ENCODE measurements around the gene MTG1. TPM values are rescaled to one million over a fixed set of nuclear protein-coding genes. Genes with fewer than 3 reads are reported as not detected.

The MTG1 gene
- total and polyA plus RNA-seq, 3 donors from 2014 or later: 72.9 to 84.8 (median 76.1) TPM

DNA sequence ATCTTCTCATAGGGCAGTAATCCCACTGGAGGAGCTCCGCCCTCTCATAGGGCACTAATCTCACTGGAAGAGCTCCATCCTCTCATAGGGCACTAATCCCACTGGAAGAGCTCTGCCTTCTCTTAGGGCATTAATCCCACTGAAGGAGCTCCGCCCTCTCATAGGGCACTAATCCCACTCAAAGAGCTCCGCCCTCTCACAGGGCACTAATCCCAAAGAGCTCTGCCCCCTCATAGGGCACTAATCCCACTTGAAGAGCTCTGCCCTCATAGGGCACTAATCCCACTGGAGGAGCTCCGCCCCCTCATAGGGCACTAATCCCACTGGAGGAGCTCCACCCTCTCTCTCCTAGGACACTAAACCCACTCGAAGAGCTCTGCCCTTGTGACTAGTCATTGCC, 32.7 kb upstream of the MTG1 start:
- 30 to 81% methylated on average over 1 to 5 of the region's 5 CpGs for WGBS, 2 donors
- no peak for DNase-seq
- H3K4me3 ChIP-seq: no peak overlapping the region
- H3K4me1 ChIP-seq: peaks cover 9% of the 10 kb centered on the region
- H3K9me3 ChIP-seq: no peaks in the 10 kb centered on the region
- no peaks in the 10 kb centered on the region for H3K27me3 ChIP-seq
- TF ChIP-seq, protein P1, sequence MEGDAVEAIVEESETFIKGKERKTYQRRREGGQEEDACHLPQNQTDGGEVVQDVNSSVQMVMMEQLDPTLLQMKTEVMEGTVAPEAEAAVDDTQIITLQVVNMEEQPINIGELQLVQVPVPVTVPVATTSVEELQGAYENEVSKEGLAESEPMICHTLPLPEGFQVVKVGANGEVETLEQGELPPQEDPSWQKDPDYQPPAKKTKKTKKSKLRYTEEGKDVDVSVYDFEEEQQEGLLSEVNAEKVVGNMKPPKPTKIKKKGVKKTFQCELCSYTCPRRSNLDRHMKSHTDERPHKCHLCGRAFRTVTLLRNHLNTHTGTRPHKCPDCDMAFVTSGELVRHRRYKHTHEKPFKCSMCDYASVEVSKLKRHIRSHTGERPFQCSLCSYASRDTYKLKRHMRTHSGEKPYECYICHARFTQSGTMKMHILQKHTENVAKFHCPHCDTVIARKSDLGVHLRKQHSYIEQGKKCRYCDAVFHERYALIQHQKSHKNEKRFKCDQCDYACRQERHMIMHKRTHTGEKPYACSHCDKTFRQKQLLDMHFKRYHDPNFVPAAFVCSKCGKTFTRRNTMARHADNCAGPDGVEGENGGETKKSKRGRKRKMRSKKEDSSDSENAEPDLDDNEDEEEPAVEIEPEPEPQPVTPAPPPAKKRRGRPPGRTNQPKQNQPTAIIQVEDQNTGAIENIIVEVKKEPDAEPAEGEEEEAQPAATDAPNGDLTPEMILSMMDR (IDR thresholded peaks at IDR 0.05): no peak
- TF ChIP-seq POLR2A (IDR thresholded peaks at IDR 0.05): no peak
- H3K36me3 ChIP-seq (ENCODE audit: low read depth, missing control alignments): no peaks in the 10 kb centered on the region
- intact Hi-C loops (cut with DNase I; ENCODE audit: low total_unique reads): no loop called here
- no peak overlapping the region for H3K27ac ChIP-seq

DNA sequence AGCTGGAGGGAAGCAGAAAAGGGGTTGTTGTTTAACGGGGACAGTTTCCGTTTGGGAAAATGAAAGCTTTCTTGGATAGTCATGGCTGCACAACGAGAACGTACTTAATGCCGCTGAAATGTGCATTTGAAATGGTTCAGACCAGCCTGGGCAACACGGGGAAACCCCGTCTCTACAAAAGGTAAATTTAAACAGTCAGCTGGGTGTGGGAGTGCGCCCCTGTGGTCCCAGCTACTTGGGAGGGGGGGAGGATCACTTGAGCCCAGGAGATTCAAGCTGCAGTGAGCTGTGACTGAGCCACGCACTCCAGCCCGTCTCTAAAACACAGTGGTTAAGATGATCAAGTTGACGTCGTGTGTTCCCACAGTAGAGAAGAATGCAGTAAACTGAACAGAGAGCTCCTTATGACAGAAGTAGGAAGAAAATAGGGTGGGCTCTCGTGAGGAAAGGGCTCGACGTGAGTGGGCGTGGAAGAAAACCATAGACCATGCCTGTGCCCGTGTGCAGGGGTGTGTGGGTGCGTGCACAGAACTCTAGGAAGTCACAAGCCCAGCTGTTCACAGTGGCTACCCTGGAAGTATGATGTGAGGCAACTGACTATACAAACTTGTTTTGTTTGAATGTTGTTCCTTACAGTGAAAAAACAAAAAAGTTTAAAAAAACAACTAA, 32.0 kb upstream of the MTG1 start:
- 78 to 82% methylated on average over 18 of the region's 18 CpGs for WGBS, 2 donors
- Histone ChIP-seq H3K9me3 (no peaks in the 10 kb centered on the region), H3K36me3 (ENCODE audit: low read depth, missing control alignments) (no peaks in the 10 kb centered on the region), H3K4me1 (peaks cover 7% of the 10 kb centered on the region), H3K4me3 (no peak overlapping the region), H3K27me3 (no peaks in the 10 kb centered on the region), H3K27ac (no peak overlapping the region)
- TF ChIP-seq, protein P1 (IDR thresholded peaks at IDR 0.05): no peak
- no peak for TF ChIP-seq POLR2A (IDR thresholded peaks at IDR 0.05)
- no peak for DNase-seq
- intact Hi-C loops (cut with DNase I; ENCODE audit: low total_unique reads): no loop called here

DNA sequence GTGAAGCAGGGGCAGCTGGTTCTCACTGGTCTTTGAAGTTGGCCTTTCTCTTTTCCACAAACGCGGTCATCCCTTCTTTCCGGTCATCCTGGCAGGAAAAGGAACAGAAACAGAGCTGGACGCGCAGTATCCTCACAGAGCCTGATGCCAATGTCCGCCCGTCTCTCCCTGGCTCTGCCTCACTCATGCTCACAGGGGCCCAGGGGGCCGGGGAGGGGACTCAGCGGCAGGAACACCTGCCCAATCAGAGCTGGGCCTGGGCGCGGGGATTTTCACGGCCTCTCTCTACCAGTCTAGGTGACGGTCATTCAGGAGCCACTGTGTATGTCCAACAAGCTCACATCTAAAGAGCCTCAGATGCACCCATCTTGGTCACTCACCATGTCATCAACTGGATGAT, 31.1 kb upstream of the MTG1 start:
- no peaks in the 10 kb centered on the region for H3K9me3 ChIP-seq
- WGBS, 2 donors: 94% methylated on average over 10 to 13 of the region's 13 CpGs
- no peak overlapping the region for H3K4me3 ChIP-seq
- no peak overlapping the region for H3K27ac ChIP-seq
- peaks cover 3% of the 10 kb centered on the region for H3K4me1 ChIP-seq
- no peaks in the 10 kb centered on the region for H3K36me3 ChIP-seq (ENCODE audit: low read depth, missing control alignments)
- TF ChIP-seq, protein P1 (IDR thresholded peaks at IDR 0.05): no peak
- TF ChIP-seq POLR2A (IDR thresholded peaks at IDR 0.05): no peak
- intact Hi-C loops (cut with DNase I; ENCODE audit: low total_unique reads): no loop called here
- DNase-seq: no peak
- no peaks in the 10 kb centered on the region for H3K27me3 ChIP-seq

DNA sequence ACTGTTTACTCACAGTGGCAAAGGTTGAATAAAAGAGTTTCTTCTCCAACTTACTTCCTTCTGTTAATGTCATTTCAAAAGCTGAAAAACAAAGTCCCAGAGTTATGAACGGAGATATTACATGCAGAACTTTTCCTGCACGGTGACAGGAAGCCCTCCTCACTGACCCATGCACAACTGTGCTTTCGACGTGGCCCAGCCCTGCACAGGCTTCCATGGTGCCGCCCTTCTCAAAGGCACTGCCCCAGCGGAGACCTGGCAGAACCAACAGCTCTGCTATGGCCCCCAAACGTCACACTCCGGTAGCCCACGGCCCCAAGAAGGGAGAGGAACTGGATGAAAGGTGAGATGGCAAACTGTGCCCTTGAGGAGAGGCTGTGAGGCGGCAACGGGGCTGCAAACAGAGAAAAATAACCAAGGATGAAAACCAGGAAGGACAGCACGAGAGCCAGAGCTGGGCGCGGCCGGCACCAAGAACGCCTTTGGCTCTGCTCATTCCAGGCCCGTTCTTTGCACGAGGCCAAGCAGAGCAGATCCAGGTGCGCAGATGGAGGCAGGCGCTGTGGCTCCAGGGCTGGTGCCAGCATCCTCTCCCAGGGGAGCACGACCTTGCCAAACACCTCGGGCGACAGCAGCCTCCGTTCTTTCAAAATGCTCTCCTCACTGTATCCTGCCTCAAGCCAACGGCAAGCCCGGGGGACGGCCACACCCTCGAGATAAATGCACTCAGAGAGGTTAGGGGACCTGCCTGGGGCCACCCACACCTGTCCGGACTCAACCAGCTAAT, 29.1 kb upstream of the MTG1 start:
- no peak for DNase-seq
- intact Hi-C loops (cut with DNase I; ENCODE audit: low total_unique reads): no loop called here

More for the DNA sequence above, 29.1 kb upstream of the MTG1 start:
- 89 to 91% methylated on average over 28 to 29 of the region's 29 CpGs for WGBS, 2 donors
- H3K27ac ChIP-seq: no peak overlapping the region
- H3K27me3 ChIP-seq: no peaks in the 10 kb centered on the region
- H3K4me1 ChIP-seq: no peaks in the 10 kb centered on the region
- TF ChIP-seq POLR2A (IDR thresholded peaks at IDR 0.05): no peak
- TF ChIP-seq, protein P1 (IDR thresholded peaks at IDR 0.05): no peak
- no peak overlapping the region for H3K4me3 ChIP-seq
- no peaks in the 10 kb centered on the region for H3K9me3 ChIP-seq
- no peaks in the 10 kb centered on the region for H3K36me3 ChIP-seq (ENCODE audit: low read depth, missing control alignments)
